Gastrocnemius medialis (tissue), 4 donors: ENCODE data around the gene CCDC92B.

Source experiments
- CTCF ChIP-seq, 5 experiments: fragments of 450-650 bp in 3 of 5; fragments of 200-600 bp in 2 of 5; sonication (generic) in 2 of 5; IDR thresholded peaks in 4 of 5; conservative IDR thresholded peaks in 1 of 5; 1 replicate in 4 of 5; 2 replicates in 1 of 5; pipeline ENCODE4 v1.5.1; 2016 to 2019; ENCODE audit warnings: antibody characterized with exemption in 5 of 5, mild to moderate bottlenecking in 3 of 5, moderate library complexity in 3 of 5
- POLR2A ChIP-seq, 2 donors: fragments of 450-650 bp; IDR thresholded peaks; one replicate each; pipeline ENCODE4 v1.6.1; 2017; ENCODE audit warnings: antibody characterized with exemption in 2 of 2, mild to moderate bottlenecking in 2 of 2, moderate library complexity in 2 of 2

- no peak for TF ChIP-seq CTCF (IDR thresholded peaks at IDR 0.05 in 4 of 5, conservative IDR thresholded peaks at IDR 0.05 in 1 of 5)
- no peak for TF ChIP-seq POLR2A (IDR thresholded peaks at IDR 0.05)
Measured at GRCh38 chr17:2719861-2720260, 29.6 kb downstream of the CCDC92B start.
